MM.1S (cell line): ENCODE measurements around the gene SPINK8.

ENCODE experiments used
- DNase-seq: peaks from one replicate; pipeline ENCODE4 v3.0.0-alpha.2; 2015
- H2AFZ ChIP-seq: fragments of 300-600 bp; sonication (generic); 2 replicates; pipeline ENCODE4 v1.6.0; 2016; ENCODE audit warnings: antibody characterized with exemption, low read length
- H3F3A ChIP-seq: fragments of 300-600 bp; sonication (generic); 2 replicates; pipeline ENCODE4 v1.6.1; 2016; ENCODE audit warnings: mild to moderate bottlenecking, antibody characterized with exemption, low read length, moderate library complexity, mixed read lengths; ENCODE audit not compliant: insufficient read depth
- H3K27ac ChIP-seq: fragments of 300-600 bp; sonication (generic); 2 replicates; pipeline ENCODE4 v1.5.1; 2016; ENCODE audit warnings: mild to moderate bottlenecking, low read length
- H3K27me3 ChIP-seq: fragments of 300-600 bp; sonication (generic); replicated peaks from 2 replicates; pipeline ENCODE4 v1.6.0; 2016; ENCODE audit warnings: low read length; ENCODE audit not compliant: insufficient read depth
- H3K36me3 ChIP-seq: fragments of 300-600 bp; sonication (generic); replicated peaks from 2 replicates; pipeline ENCODE4 v1.6.1; 2016; ENCODE audit warnings: mild to moderate bottlenecking, low read length, mixed read lengths; ENCODE audit not compliant: insufficient read depth
- H3K4me1 ChIP-seq: fragments of 300-600 bp; sonication (generic); 2 replicates; pipeline ENCODE4 v1.6.1; 2016; ENCODE audit warnings: low read length, mixed read lengths
- H3K4me2 ChIP-seq: fragments of 300-600 bp; sonication (generic); 2 replicates; pipeline ENCODE4 v1.6.0; 2016; ENCODE audit warnings: low read depth, low read length
- H3K4me3 ChIP-seq: fragments of 300-600 bp; sonication (generic); 2 replicates; pipeline ENCODE4 v1.5.1; 2016; ENCODE audit warnings: low read length, mixed read lengths
- H3K79me2 ChIP-seq: fragments of 300-600 bp; sonication (generic); 2 replicates; pipeline ENCODE4 v1.6.1; 2016; ENCODE audit warnings: mixed run types, low read length, mixed read lengths
- H3K9ac ChIP-seq: fragments of 300-600 bp; sonication (generic); 2 replicates; pipeline ENCODE4 v1.6.1; 2016; ENCODE audit warnings: low read length, mixed read lengths
- H3K9me2 ChIP-seq: fragments of 300-600 bp; sonication (generic); replicated peaks from 2 replicates; pipeline ENCODE4 v1.6.1; 2016; ENCODE audit warnings: mild to moderate bottlenecking, low read length, mixed read lengths; ENCODE audit not compliant: insufficient read depth
- H3K9me3 ChIP-seq: fragments of 300-600 bp; sonication (generic); replicated peaks from 2 replicates; pipeline ENCODE4 v1.6.1; 2016; ENCODE audit warnings: mild to moderate bottlenecking, low read length, mixed read lengths; ENCODE audit not compliant: insufficient read depth
- H4K20me1 ChIP-seq: fragments of 300-600 bp; sonication (generic); 2 replicates; pipeline ENCODE4 v1.6.1; 2016; ENCODE audit warnings: mild to moderate bottlenecking, low read length, moderate library complexity, mixed read lengths; ENCODE audit not compliant: insufficient read depth
- CTCF ChIP-seq: fragments of 300-600 bp; sonication (generic); IDR thresholded peaks from 2 replicates; pipeline ENCODE4 v1.5.1; 2016; ENCODE audit warnings: antibody characterized with exemption, low read length, mixed read lengths
- EZH2 ChIP-seq: fragments of 300-600 bp; sonication (generic); optimal IDR thresholded peaks from 2 replicates; pipeline ENCODE3; 2017; ENCODE audit warnings: low read depth, mild to moderate bottlenecking, antibody characterized with exemption, low read length, mixed read lengths
- EZH2phosphoT487 ChIP-seq: fragments of 300-600 bp; sonication (generic); IDR thresholded peaks from 2 replicates; pipeline ENCODE4 v1.6.1; 2018; ENCODE audit warnings: antibody characterized with exemption, low read length

SPINK8 gene

GRCh38 chr3:48345946-48346572, 12.6 kb upstream of the SPINK8 start:
- TF ChIP-seq EZH2 (no peak), CTCF (no peak), EZH2phosphoT487 (no peak)

GRCh38 chr3:48344867-48345507, 11.5 kb upstream of the SPINK8 start:
- H4K20me1 ChIP-seq = no peaks in the 10 kb centered on the region
- H3K4me2 ChIP-seq = no peak overlapping the region
- H2AFZ ChIP-seq = no peak overlapping the region
- no peaks in the 10 kb centered on the region for H3K36me3 ChIP-seq
- no peaks in the 10 kb centered on the region for H3F3A ChIP-seq
- no peak overlapping the region for H3K27ac ChIP-seq
- TF ChIP-seq EZH2 (no peak), CTCF (no peak), EZH2phosphoT487 (no peak)
- no peak overlapping the region for H3K9ac ChIP-seq
- DNase-seq = no peak
- H3K9me2 ChIP-seq = no peaks in the 10 kb centered on the region
- H3K4me1 ChIP-seq = no peaks in the 10 kb centered on the region
- no peaks in the 10 kb centered on the region for H3K9me3 ChIP-seq
- no peaks in the 10 kb centered on the region for H3K79me2 ChIP-seq
- H3K27me3 ChIP-seq = no peaks in the 10 kb centered on the region
- no peak overlapping the region for H3K4me3 ChIP-seq

More at GRCh38 chr3:48345946-48346572, 12.6 kb upstream of the SPINK8 start:
- no peak overlapping the region for H2AFZ ChIP-seq
- no peak for DNase-seq
- H3K27me3 ChIP-seq = no peaks in the 10 kb centered on the region
- no peak overlapping the region for H3K4me3 ChIP-seq
- H3K36me3 ChIP-seq = no peaks in the 10 kb centered on the region
- H3K9me2 ChIP-seq = no peaks in the 10 kb centered on the region
- H3K9ac ChIP-seq = no peak overlapping the region
- no peaks in the 10 kb centered on the region for H3K4me1 ChIP-seq
- H3K4me2 ChIP-seq = no peak overlapping the region
- H3F3A ChIP-seq = no peaks in the 10 kb centered on the region
- no peaks in the 10 kb centered on the region for H3K9me3 ChIP-seq
- H3K79me2 ChIP-seq = no peaks in the 10 kb centered on the region
- H4K20me1 ChIP-seq = no peaks in the 10 kb centered on the region; the same call in 1 of the 2 replicates
- no peak overlapping the region for H3K27ac ChIP-seq

GRCh38 chr3:48343432-48343831, 10.0 kb upstream of the SPINK8 start:
- TF ChIP-seq CTCF = no peak
- TF ChIP-seq EZH2 = no peak
- no peak for TF ChIP-seq EZH2phosphoT487
- Histone ChIP-seq H3F3A (no peaks in the 10 kb centered on the region), H3K27ac (no peak overlapping the region), H3K4me3 (no peak overlapping the region), H3K79me2 (no peaks in the 10 kb centered on the region), H3K4me2 (no peak overlapping the region), H3K9me3 (no peaks in the 10 kb centered on the region), H2AFZ (no peak overlapping the region), H3K9me2 (no peaks in the 10 kb centered on the region), H3K36me3 (no peaks in the 10 kb centered on the region), H3K9ac (no peak overlapping the region), H3K4me1 (no peaks in the 10 kb centered on the region), H4K20me1 (no peaks in the 10 kb centered on the region), H3K27me3 (no peaks in the 10 kb centered on the region)
- no peak for DNase-seq
